ENCODE results near the gene TSHZ3. TPM values are rescaled to one million over a fixed set of nuclear protein-coding genes. Genes with fewer than 3 reads are reported as not detected.

TSHZ3 gene
- total and polyA plus RNA-seq, 9 of the 15 experiments (the other 6 are each of a cell fraction or from before 2014, with no cell fraction given) = 0.03 to 0.13 (median 0.05) TPM; not detected in 5

DNA sequence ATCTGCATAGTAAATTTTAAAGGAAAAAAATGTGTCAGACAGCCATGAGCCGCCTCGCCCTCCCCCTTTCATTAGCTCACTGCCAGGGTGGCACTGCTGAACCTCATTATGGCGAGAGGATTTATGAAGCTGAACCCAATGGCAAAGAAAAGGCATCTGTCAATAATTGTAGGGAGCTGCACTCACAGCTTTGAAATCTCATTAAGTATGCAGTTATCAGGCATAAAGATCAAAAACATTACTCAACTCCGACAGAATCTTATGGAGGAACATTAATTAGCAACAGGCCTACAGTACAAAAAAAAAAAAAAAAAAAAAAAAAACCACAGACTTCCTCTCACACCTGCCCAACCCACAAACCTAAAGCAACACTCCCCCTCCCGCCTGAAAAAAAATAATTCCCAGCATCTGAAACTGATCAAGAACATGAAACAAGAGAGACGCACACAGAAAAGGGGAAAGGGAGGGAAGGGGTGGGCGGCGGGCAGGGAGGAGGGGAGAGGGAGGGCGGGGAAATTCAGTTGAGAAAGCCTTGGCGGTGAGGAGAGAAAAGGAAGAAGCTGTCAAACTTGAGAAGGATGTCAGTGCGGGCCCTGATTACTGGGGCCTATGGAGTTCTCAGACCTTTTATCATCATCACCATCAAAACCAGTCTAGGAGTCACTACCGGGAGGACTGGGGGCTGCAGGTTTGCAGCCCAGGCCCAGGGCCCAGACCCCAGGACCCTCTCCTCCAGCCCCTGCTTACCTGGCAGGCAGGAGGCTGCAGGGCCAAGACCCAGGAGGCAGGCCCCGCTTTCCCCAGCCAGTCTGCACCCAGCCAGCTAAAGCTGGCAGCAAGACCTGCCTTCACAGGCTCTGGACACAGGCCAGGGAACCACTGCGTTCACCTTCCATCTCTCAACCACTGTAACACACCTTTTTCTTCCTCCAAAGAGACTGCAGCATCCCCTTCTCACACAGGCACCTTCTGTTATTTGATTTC lies 8.9 kb downstream of the TSHZ3 start:
- no peak overlapping the region for H3K4me3 ChIP-seq
- H3K4me1 ChIP-seq (replicated peaks in 1 of 2; ENCODE audit: control insufficient read depth in 2 of 2, insufficient read depth in 2 of 2, low read length in 2 of 2) = no peaks in the 10 kb centered on the region
- peaks cover 10 to 28% of the 10 kb centered on the region in 2 experiments; a peak in 4 of 5 replicates for H3K27me3 ChIP-seq (ENCODE audit: control insufficient read depth in 2 of 2, insufficient read depth in 2 of 2, low read length in 2 of 2)
- no peaks in the 10 kb centered on the region for H3K9me3 ChIP-seq (replicated peaks; ENCODE audit: control insufficient read depth, insufficient read depth, low read depth, low read length)
- in situ Hi-C loops (cut with MboI) = no loop called here
- no peak for DNase-seq (ENCODE audit: extremely low read depth in 1 of 4, low spot score in 3 of 4)
- no peak overlapping the region for H3K9ac ChIP-seq (ENCODE audit: insufficient read depth in 1 of 2, low read depth in 2 of 2, low read length in 2 of 2)
- no peak for FAIRE-seq
- H3K4me2 ChIP-seq (ENCODE audit: insufficient read depth, low read length) = no peak overlapping the region
- CTCF ChIA-PET (ENCODE audit: low intra/inter-chr PET ratio) = no interaction called here
- no peak overlapping the region for H2AFZ ChIP-seq (ENCODE audit: low read depth, low read length)
- H3K36me3 ChIP-seq (ENCODE audit: control insufficient read depth, insufficient read depth, low read length) = no peaks in the 10 kb centered on the region
- H3K27ac ChIP-seq (ENCODE audit: extremely low read depth, low read depth, low read length) = no peak overlapping the region
- POLR2A ChIA-PET = no interaction called here
- intact Hi-C loops (cut with micrococcal nuclease) = no loop called here
- H4K20me1 ChIP-seq (replicated peaks; ENCODE audit: control insufficient read depth, insufficient read depth, low read length) = peaks cover 6% of the 10 kb centered on the region; the same call in 1 of the 2 replicates
- WGBS (ENCODE audit: insufficient coverage, low coverage, missing lambda C conversion rate) = 0% methylated on average over 7 of the region's 14 CpGs
- no peaks in the 10 kb centered on the region for H3K79me2 ChIP-seq (ENCODE audit: control insufficient read depth, insufficient read depth, low read length)
- peaks cover under 1% of the 10 kb centered on the region for H3K9me1 ChIP-seq (ENCODE audit: control insufficient read depth, insufficient read depth, low read length)
- no peak for ATAC-seq
- BruUV-seq (replicated peaks) = no TSS peak
- TF ChIP-seq RCOR1 (IDR thresholded peaks at IDR 0.05; ENCODE audit: borderline replicate concordance in 1 of 2, low read depth in 2 of 2, low read length in 2 of 2) = no peak
- TF ChIP-seq NR1H2 (CRISPR knock-in tag; IDR thresholded peaks at IDR 0.05) = no peak
- TF ChIP-seq, protein P1, sequence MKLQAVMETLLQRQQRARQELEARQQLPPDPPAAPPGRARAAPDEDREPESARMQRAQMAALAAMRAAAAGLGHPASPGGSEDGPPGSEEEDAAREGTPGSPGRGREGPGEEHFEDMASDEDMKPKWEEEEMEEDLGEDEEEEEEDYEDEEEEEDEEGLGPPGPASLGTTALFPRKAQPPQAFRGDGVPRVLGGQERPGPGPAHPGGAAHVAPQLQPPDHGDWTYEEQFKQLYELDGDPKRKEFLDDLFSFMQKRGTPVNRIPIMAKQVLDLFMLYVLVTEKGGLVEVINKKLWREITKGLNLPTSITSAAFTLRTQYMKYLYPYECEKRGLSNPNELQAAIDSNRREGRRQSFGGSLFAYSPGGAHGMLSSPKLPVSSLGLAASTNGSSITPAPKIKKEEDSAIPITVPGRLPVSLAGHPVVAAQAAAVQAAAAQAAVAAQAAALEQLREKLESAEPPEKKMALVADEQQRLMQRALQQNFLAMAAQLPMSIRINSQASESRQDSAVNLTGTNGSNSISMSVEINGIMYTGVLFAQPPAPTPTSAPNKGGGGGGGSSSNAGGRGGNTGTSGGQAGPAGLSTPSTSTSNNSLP (IDR thresholded peaks at IDR 0.05; ENCODE audit: borderline replicate concordance, low read depth, low read length) = no peak
- TF ChIP-seq, protein P2, sequence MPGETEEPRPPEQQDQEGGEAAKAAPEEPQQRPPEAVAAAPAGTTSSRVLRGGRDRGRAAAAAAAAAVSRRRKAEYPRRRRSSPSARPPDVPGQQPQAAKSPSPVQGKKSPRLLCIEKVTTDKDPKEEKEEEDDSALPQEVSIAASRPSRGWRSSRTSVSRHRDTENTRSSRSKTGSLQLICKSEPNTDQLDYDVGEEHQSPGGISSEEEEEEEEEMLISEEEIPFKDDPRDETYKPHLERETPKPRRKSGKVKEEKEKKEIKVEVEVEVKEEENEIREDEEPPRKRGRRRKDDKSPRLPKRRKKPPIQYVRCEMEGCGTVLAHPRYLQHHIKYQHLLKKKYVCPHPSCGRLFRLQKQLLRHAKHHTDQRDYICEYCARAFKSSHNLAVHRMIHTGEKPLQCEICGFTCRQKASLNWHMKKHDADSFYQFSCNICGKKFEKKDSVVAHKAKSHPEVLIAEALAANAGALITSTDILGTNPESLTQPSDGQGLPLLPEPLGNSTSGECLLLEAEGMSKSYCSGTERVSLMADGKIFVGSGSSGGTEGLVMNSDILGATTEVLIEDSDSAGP (CRISPR knock-in tag; IDR thresholded peaks at IDR 0.05) = no peak
- TF ChIP-seq JUND (IDR thresholded peaks at IDR 0.05; ENCODE audit: borderline replicate concordance, low read depth, low read length) = no peak
- TF ChIP-seq JUND (tag; IDR thresholded peaks at IDR 0.05; ENCODE audit: borderline replicate concordance, low read depth, low read length) = no peak
- no peak for TF ChIP-seq TEAD1 (CRISPR knock-in tag; IDR thresholded peaks at IDR 0.05)
- TF ChIP-seq, protein P3, sequence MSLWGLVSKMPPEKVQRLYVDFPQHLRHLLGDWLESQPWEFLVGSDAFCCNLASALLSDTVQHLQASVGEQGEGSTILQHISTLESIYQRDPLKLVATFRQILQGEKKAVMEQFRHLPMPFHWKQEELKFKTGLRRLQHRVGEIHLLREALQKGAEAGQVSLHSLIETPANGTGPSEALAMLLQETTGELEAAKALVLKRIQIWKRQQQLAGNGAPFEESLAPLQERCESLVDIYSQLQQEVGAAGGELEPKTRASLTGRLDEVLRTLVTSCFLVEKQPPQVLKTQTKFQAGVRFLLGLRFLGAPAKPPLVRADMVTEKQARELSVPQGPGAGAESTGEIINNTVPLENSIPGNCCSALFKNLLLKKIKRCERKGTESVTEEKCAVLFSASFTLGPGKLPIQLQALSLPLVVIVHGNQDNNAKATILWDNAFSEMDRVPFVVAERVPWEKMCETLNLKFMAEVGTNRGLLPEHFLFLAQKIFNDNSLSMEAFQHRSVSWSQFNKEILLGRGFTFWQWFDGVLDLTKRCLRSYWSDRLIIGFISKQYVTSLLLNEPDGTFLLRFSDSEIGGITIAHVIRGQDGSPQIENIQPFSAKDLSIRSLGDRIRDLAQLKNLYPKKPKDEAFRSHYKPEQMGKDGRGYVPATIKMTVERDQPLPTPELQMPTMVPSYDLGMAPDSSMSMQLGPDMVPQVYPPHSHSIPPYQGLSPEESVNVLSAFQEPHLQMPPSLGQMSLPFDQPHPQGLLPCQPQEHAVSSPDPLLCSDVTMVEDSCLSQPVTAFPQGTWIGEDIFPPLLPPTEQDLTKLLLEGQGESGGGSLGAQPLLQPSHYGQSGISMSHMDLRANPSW (CRISPR knock-in tag; IDR thresholded peaks at IDR 0.05) = no peak
- TF ChIP-seq, protein P4, sequence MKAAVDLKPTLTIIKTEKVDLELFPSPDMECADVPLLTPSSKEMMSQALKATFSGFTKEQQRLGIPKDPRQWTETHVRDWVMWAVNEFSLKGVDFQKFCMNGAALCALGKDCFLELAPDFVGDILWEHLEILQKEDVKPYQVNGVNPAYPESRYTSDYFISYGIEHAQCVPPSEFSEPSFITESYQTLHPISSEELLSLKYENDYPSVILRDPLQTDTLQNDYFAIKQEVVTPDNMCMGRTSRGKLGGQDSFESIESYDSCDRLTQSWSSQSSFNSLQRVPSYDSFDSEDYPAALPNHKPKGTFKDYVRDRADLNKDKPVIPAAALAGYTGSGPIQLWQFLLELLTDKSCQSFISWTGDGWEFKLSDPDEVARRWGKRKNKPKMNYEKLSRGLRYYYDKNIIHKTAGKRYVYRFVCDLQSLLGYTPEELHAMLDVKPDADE (conservative IDR thresholded peaks at IDR 0.05; ENCODE audit: control insufficient read depth, low read depth, low read length) = no peak
- no peak for TF ChIP-seq KLF13 (tag; IDR thresholded peaks at IDR 0.05; ENCODE audit: borderline replicate concordance, low read depth)
- TF ChIP-seq KAT2B (IDR thresholded peaks at IDR 0.05; ENCODE audit: low read depth, low read length) = no peak

All from K562 (cell line).